Thyroid gland (tissue), 4 donors: ENCODE results near the gene PLVAP. TPM values are rescaled to one million over a fixed set of nuclear protein-coding genes. Genes with fewer than 3 reads are reported as not detected.

Source experiments
- DNase-seq, 2 donors: peaks; one replicate each; pipeline ENCODE4 v3.0.0-alpha.2; 2019
- H3K27ac ChIP-seq, 3 donors: fragments of 200-600 bp; sonication (generic); 1 replicate in 2 of 3; 2 replicates in 1 of 3; pipeline ENCODE4 v1.5.1; 2016 to 2019; ENCODE audit warnings: mild to moderate bottlenecking in 1 of 3, moderate library complexity in 1 of 3
- H3K27me3 ChIP-seq: fragments of 200-600 bp; sonication (generic); one replicate; pipeline ENCODE4 v1.5.1; 2019
- H3K36me3 ChIP-seq, 2 donors: fragments of 200-600 bp; sonication (generic); one replicate each; pipeline ENCODE4 v1.5.1; 2016 to 2019
- H3K4me1 ChIP-seq, 2 donors: fragments of 200-600 bp; sonication (generic); one replicate each; pipeline ENCODE4 v1.5.1; 2017 to 2019
- H3K4me3 ChIP-seq, 3 donors: fragments of 200-600 bp; sonication (generic); replicated peaks in 1 of 3; 1 replicate in 2 of 3; 2 replicates in 1 of 3; pipeline ENCODE4 v1.5.1; 2016; ENCODE audit warnings: mild to moderate bottlenecking in 1 of 3
- H3K9me3 ChIP-seq: fragments of 200-600 bp; sonication (generic); one replicate; pipeline ENCODE4 v1.5.1; 2017
- CTCF ChIP-seq, 6 experiments: fragments of 200-600 bp in 3 of 6; fragments of 450-650 bp in 3 of 6; sonication (generic) in 3 of 6; IDR thresholded peaks; one replicate each; pipeline ENCODE4 v1.5.1; 2016 to 2019; ENCODE audit warnings: antibody characterized with exemption in 6 of 6, mild to moderate bottlenecking in 2 of 6, inconsistent platforms in 1 of 6, moderate library complexity in 1 of 6
- POLR2A ChIP-seq, 2 donors: fragments of 450-650 bp; IDR thresholded peaks; one replicate each; pipeline ENCODE4 v1.6.1; 2017; ENCODE audit warnings: antibody characterized with exemption in 2 of 2, mild to moderate bottlenecking in 2 of 2, moderate library complexity in 1 of 2
- WGBS, 2 donors: methylation state at CpG; one replicate each; pipeline ENCODE4 v1.1.5; 2017; 5-methylcytosine and 5-hydroxymethylcytosine counted together
- intact Hi-C: fragments of 100-400 bp; cut with DNase I; formaldehyde crosslinking; loops from one replicate; pipeline ENCODE4 v1.15.1; 2023
- total RNA-seq, 4 donors: library from RNA; depleted of rRNA; stranded (reverse); fragments of >200 nt; gene quantifications; one replicate each; pipeline ENCODE4 v1.2.3, GENCODE V29; 2016

The PLVAP gene
- total RNA-seq, 4 donors from 2014 or later, result 103 to 322 (median 174) TPM

DNA sequence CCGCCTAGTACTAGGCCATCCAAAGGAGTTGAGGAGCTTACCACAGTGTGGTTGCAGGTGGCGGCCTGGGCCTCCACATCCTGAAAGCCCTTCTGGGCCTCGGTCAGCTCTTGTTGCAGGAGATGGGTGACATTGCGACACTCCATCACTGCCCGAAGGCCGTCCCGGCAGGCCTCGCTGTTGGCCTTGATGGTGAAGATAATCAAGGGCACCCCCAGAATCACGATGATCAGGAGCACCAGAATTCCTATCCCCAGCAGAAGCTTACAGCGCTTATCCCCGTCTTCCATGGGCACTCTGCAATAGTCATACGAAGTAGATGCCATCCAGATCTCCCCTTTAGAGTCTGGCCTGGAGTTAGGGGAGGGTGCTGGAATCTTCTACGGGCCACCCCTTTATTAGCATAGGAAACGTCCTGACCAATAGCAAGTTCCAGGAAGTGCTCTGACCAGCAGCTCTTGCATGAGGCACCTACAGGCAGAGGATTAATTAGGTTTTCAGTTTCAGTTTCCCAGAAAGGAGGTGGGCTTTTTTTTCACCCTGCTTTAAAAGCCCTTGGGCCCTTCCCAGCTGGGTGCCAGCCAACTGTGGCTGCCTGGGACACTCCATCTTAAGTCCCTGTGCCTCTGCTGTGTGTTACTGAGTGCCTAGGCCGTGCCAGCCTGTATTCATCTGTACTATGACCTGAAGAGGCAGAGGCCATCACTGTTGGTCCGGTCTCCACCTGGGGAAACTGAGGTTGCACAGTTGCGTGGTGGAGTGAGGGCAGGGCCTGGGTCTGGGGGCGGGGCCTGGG, 28.3 kb upstream of the PLVAP start, which contains the start of gene BST2:
BST2 (minus strand) TSS at position 381 of the 796 bp plus-strand sequence; CDS start at position 326, 55 bp downstream.
- intact Hi-C loops, result no loop called here
- DNase-seq, result peak; percentile 16 to 36
- TF ChIP-seq CTCF (IDR thresholded peaks at IDR 0.05), result no peak
- TF ChIP-seq POLR2A (IDR thresholded peaks at IDR 0.05), result peak in 1 of 2 donors; percentile 48

GRCh38 chr19:17404621-17405249, 27.6 kb upstream of the PLVAP start:
- 86% methylated on average over 5 to 7 of the region's 7 CpGs for WGBS, 2 donors
- peak overlapping the region in 1 of 3 donors; percentile 24 for H3K4me3 ChIP-seq

More for the DNA sequence above, 28.3 kb upstream of the PLVAP start, which contains the start of gene BST2:
- 54 to 73% methylated on average over 11 to 15 of the region's 18 CpGs for WGBS, 2 donors
- H3K27me3 ChIP-seq, result no peaks in the 10 kb centered on the region
- peak within 1 kb of the TSS in 1 of 3 donors; percentile 24 for H3K4me3 ChIP-seq
- H3K36me3 ChIP-seq, result no peaks in the 10 kb centered on the region
- H3K9me3 ChIP-seq, result no peaks in the 10 kb centered on the region
- peak within 1 kb of the TSS; percentile 51 to 83 (median 74) for H3K27ac ChIP-seq
- peaks cover 0 to 13% of the 10 kb centered on the region in 2 donors for H3K4me1 ChIP-seq

DNA sequence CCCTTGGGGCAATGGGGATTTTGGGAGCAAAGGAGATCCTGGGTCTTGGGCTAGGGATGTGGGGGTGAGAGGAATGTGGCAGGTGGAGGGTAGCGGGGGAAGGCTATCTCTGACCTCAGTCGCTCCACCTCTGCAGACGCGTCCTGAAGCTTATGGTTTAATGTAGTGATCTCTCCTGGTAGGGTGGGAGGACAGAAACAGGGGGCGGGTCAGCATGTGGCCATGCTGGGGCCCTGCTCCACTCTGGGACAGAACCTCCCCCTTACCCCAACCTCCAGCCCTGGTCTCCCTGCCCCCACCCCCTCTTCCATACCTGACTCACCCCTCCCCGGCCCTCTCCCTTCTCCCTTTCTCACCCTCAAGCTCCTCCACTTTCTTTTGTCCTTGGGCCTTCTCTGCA, 26.9 kb upstream of the PLVAP start:
- 87 to 97% methylated on average over 6 of the region's 6 CpGs for WGBS, 2 donors
- Histone ChIP-seq H3K27ac (peak overlapping the region in 2 of 3 donors; percentile 74 to 83), H3K4me1 (peaks cover 0 to 13% of the 10 kb centered on the region in 2 donors), H3K4me3 (no peak overlapping the region), H3K27me3 (no peaks in the 10 kb centered on the region), H3K36me3 (no peaks in the 10 kb centered on the region), H3K9me3 (no peaks in the 10 kb centered on the region)
- intact Hi-C loops, result no loop called here
- no peak for TF ChIP-seq CTCF (IDR thresholded peaks at IDR 0.05)
- no peak for TF ChIP-seq POLR2A (IDR thresholded peaks at IDR 0.05)
- no peak for DNase-seq

More at GRCh38 chr19:17404621-17405249, 27.6 kb upstream of the PLVAP start:
- H3K4me1 ChIP-seq, result peaks cover 0 to 13% of the 10 kb centered on the region in 2 donors
- intact Hi-C loops, result no loop called here
- no peak for TF ChIP-seq CTCF (IDR thresholded peaks at IDR 0.05)
- TF ChIP-seq POLR2A (IDR thresholded peaks at IDR 0.05), result no peak
- no peak for DNase-seq
- no peaks in the 10 kb centered on the region for H3K27me3 ChIP-seq
- no peaks in the 10 kb centered on the region for H3K9me3 ChIP-seq
- peak overlapping the region; percentile 4 to 83 (median 74) for H3K27ac ChIP-seq
- no peaks in the 10 kb centered on the region for H3K36me3 ChIP-seq

DNA sequence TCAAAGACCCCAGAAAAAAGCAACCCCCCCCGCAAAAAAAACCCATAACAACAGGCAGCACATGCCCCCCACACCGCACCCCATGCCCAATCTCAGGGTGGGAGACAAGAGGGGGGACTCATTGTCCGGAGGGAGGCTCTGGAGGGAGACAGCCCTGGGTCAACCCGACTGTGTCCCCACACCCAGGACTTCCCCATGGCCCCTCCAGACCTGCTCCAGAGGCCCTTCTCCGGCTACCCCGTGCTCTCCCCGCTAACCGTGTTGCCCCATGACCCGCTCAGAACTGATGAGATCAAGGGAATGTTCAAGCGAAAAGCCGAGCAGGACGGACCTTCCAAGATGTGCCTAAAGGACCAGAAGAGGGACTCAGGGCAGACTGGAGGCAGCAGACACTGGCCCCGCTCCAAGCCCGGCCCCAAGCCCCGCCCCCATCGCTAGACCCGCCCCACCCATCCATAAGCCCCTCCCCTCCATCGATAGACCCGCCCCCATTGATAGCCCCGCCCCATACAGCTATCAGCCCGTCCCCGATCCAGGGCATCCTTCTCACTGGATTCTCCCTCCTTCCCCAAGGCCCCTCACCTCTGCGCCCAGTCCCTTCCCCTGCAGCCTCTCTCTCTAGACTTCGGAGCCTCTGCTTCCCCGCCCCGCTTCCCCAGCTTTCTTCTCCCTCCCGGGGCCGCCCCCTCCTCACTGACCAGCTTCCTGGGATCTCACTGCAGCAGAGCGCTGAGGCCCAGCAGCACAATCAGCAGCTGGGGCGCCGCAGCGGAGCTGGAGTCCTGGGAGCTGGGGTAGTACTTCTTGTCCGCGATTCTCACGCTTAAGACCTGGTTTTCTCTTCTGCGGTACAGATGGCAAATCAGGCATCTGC, 26.1 kb upstream of the PLVAP start:
- no peak overlapping the region for H3K27ac ChIP-seq
- no peaks in the 10 kb centered on the region for H3K9me3 ChIP-seq
- H3K4me1 ChIP-seq, result peaks cover 0 to 13% of the 10 kb centered on the region in 2 donors
- no peaks in the 10 kb centered on the region for H3K36me3 ChIP-seq
- H3K27me3 ChIP-seq, result no peaks in the 10 kb centered on the region
- no peak for DNase-seq
- H3K4me3 ChIP-seq, result no peak overlapping the region
- intact Hi-C loops, result no loop called here
- 37 to 43% methylated on average over 18 to 31 of the region's 36 CpGs for WGBS, 2 donors
- TF ChIP-seq POLR2A (IDR thresholded peaks at IDR 0.05) (no peak), CTCF (IDR thresholded peaks at IDR 0.05) (no peak)
